SU-DHL-6 (cell line): ENCODE data around the gene CMTR2.
A peak's percentile ranks its signal among the peaks of the same experiment; 100 is the strongest.
"Not testable (repeated sequence)": the region's sequence is repeated elsewhere in the genome, so short reads cannot be mapped to it uniquely, and the experiment has no call there.

Experiments used
- H2AFZ ChIP-seq: fragments of 200-600 bp; sonication (generic); 2 replicates; pipeline ENCODE4 v1.6.1; 2014; ENCODE audit warnings: low read depth, mild to moderate bottlenecking, moderate library complexity, mixed read lengths, antibody characterized with exemption, low read length; ENCODE audit not compliant: severe bottlenecking
- H3F3A ChIP-seq: fragments of 200-600 bp; shearing (Covaris generic); 2 replicates; pipeline ENCODE4 v1.6.0; 2016; ENCODE audit warnings: antibody characterized with exemption, mild to moderate bottlenecking; ENCODE audit not compliant: insufficient read depth
- H3K27ac ChIP-seq: fragments of 200-600 bp; sonication (generic); 2 replicates; pipeline ENCODE4 v1.5.1; 2016; ENCODE audit warnings: low read depth, mild to moderate bottlenecking, low read length, moderate library complexity, mixed read lengths
- H3K27me3 ChIP-seq: fragments of 200-600 bp; sonication (generic), shearing (Covaris generic); 2 replicates; pipeline ENCODE4 v1.6.0; 2014; ENCODE audit warnings: mild to moderate bottlenecking, low read length
- H3K36me3 ChIP-seq: fragments of 200-600 bp; sonication (generic); 2 replicates; pipeline ENCODE4 v1.6.1; 2014; ENCODE audit warnings: mild to moderate bottlenecking, low read length, mixed read lengths
- H3K4me2 ChIP-seq: fragments of 300-600, 200-600 bp; shearing (Covaris generic), sonication (generic); 2 replicates; pipeline ENCODE4 v1.6.0; 2014; ENCODE audit warnings: low read length, low read depth, mild to moderate bottlenecking; ENCODE audit not compliant: poor library complexity, severe bottlenecking
- H3K4me3 ChIP-seq: fragments of 200-600 bp; sonication (generic); 2 replicates; pipeline ENCODE4 v1.5.1; 2014; ENCODE audit warnings: antibody characterized with exemption, low read length, mild to moderate bottlenecking, mixed read lengths; ENCODE audit not compliant: insufficient read depth, poor library complexity, severe bottlenecking
- H3K79me2 ChIP-seq: fragments of 200-600 bp; sonication (generic); 2 replicates; pipeline ENCODE4 v1.6.1; 2014; ENCODE audit warnings: mild to moderate bottlenecking, low read length, moderate library complexity; ENCODE audit not compliant: insufficient read depth
- H3K9ac ChIP-seq: fragments of 200-600 bp; sonication (generic); 2 replicates; pipeline ENCODE4 v1.7.0; 2014; ENCODE audit warnings: mild to moderate bottlenecking, low read length
- H3K9me2 ChIP-seq: fragments of 200-600 bp; sonication (generic); replicated peaks from 2 replicates; pipeline ENCODE4 v1.6.1; 2014; ENCODE audit warnings: low read length; ENCODE audit not compliant: insufficient read depth
- H3K9me3 ChIP-seq: fragments of 200-600 bp; sonication (generic); 2 replicates; pipeline ENCODE4 v1.6.1; 2014; ENCODE audit warnings: low read length, mixed read lengths; ENCODE audit not compliant: insufficient read depth
- H4K20me1 ChIP-seq: fragments of 200-600 bp; sonication (generic); 2 replicates; pipeline ENCODE4 v1.6.1; 2014; ENCODE audit warnings: low read depth, mild to moderate bottlenecking, antibody characterized with exemption, low read length, moderate library complexity, mixed read lengths
- EZH2phosphoT487 ChIP-seq: fragments of 200-600 bp; sonication (generic), shearing (Covaris generic); conservative IDR thresholded peaks from 2 replicates; pipeline ENCODE4 v1.6.1; 2018; ENCODE audit warnings: mild to moderate bottlenecking, antibody characterized with exemption, low read length, moderate library complexity, mixed read lengths
- TF ChIP-seq, protein P1 (sequence below): fragments of 200-600 bp; sonication (generic); IDR thresholded peaks from one replicate; pipeline ENCODE4 v1.5.1; 2017; ENCODE audit warnings: antibody characterized with exemption, mild to moderate bottlenecking, low read length, moderate library complexity; ENCODE audit not compliant: insufficient read depth, poor library complexity, severe bottlenecking

Gene CMTR2

DNA sequence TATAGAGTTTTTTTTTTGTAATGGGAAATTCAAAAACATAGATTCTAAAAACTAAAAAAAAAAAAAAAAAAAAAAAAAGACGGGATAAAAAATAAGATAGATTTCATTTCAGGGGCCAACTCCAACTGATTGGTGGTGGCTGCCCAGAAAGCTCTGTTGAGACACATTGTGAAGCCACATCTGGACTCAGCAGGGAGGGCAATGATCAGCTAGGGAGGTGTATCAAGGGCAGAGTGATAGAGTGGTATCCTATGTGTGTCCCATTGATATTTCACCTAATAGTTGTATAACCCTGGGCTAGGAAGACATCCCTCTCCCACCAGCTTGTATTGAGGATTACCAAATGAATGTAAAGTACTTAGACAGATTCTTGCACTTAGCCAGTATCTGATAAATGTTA lies 6.7 kb upstream of the CMTR2 start:
- Histone ChIP-seq H3K4me2 (no peak overlapping the region), H3K79me2 (no peaks in the 10 kb centered on the region), H3K27me3 (no peaks in the 10 kb centered on the region), H3K36me3 (no peaks in the 10 kb centered on the region), H3K9me2 (no peaks in the 10 kb centered on the region), H2AFZ (no peak overlapping the region), H3K9me3 (no peaks in the 10 kb centered on the region), H3K27ac (no peak overlapping the region), H3K9ac (no peak overlapping the region), H3F3A (peaks cover under 1% of the 10 kb centered on the region; the same call in 1 of the 2 replicates), H4K20me1 (no peaks in the 10 kb centered on the region), H3K4me3 (no peak overlapping the region)
- TF ChIP-seq, protein P1, sequence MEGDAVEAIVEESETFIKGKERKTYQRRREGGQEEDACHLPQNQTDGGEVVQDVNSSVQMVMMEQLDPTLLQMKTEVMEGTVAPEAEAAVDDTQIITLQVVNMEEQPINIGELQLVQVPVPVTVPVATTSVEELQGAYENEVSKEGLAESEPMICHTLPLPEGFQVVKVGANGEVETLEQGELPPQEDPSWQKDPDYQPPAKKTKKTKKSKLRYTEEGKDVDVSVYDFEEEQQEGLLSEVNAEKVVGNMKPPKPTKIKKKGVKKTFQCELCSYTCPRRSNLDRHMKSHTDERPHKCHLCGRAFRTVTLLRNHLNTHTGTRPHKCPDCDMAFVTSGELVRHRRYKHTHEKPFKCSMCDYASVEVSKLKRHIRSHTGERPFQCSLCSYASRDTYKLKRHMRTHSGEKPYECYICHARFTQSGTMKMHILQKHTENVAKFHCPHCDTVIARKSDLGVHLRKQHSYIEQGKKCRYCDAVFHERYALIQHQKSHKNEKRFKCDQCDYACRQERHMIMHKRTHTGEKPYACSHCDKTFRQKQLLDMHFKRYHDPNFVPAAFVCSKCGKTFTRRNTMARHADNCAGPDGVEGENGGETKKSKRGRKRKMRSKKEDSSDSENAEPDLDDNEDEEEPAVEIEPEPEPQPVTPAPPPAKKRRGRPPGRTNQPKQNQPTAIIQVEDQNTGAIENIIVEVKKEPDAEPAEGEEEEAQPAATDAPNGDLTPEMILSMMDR = no peak
- no peak for TF ChIP-seq EZH2phosphoT487

DNA sequence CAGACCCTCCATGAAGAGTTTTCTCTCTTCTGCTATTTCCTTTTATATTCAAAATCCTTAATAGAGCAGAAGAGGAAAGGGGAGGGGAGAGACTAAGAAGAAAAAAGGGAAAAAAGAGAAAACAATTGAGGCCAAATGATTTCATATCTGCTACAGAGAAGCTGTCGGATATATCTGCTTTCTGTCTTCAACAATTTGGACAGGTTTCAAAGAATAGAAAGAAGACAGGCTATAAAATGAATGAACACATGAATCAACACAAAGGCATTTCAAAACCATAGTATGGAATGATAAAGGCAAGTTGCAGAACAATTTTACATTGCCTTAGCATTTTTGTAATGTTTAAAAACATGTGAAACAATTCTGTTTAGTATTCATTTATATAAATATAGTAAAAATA lies 4.7 kb upstream of the CMTR2 start:
- Histone ChIP-seq H4K20me1 (no peaks in the 10 kb centered on the region), H3K4me2 (no peak overlapping the region), H3K27me3 (no peaks in the 10 kb centered on the region), H3F3A (peaks cover 4% of the 10 kb centered on the region; the same call in 1 of the 2 replicates), H3K27ac (no peak overlapping the region), H2AFZ (no peak overlapping the region), H3K79me2 (no peaks in the 10 kb centered on the region), H3K9ac (no peak overlapping the region), H3K4me3 (no peak overlapping the region), H3K9me3 (no peaks in the 10 kb centered on the region), H3K36me3 (no peaks in the 10 kb centered on the region), H3K9me2 (no peaks in the 10 kb centered on the region)
- TF ChIP-seq EZH2phosphoT487 = no peak
- TF ChIP-seq, protein P1 = no peak

DNA sequence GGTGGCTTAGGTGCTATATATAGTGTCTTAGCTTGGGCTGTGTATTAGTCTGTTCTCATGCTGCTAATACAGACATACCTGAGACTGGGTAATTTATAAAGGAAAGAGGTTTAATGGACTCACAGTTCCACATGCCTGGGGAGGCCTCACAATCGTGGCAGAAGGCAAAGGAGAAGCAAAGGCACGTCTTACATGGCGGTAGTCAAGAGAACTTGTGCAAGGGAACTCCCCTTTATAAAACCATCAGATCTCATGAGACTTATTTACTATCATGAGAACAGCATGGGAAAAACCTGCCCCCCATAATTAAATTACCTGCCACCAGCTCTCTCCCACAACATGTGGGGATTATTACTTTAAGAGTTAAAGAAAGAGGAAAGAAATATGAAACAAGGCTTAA lies 2.9 kb upstream of the CMTR2 start:
- not testable (repeated sequence) for H2AFZ ChIP-seq, H3F3A ChIP-seq, H3K9ac ChIP-seq, H3K79me2 ChIP-seq, H3K36me3 ChIP-seq, H3K4me3 ChIP-seq, H3K9me2 ChIP-seq, H4K20me1 ChIP-seq, H3K4me2 ChIP-seq, H3K27ac ChIP-seq, H3K27me3 ChIP-seq, H3K9me3 ChIP-seq

DNA sequence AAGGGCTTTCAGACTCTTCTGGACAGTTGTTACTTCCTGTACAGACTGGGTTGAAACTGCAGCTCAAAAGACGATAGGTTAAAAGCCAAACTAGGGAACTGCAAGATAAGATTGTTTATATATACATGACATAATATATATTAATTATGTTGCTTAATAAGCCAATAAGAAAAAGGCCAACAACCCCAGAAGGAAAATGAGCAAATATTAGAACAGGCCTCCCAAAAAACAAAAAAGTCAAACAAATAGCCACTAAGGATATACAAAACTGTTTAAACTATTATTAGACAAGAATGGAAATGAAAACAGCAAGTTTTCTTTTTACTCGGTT lies 495 bp upstream of the CMTR2 start:
- H2AFZ ChIP-seq = peak overlapping the region; percentile 82
- peaks cover 10% of the 10 kb centered on the region for H3K79me2 ChIP-seq
- H3K4me2 ChIP-seq = peak overlapping the region; percentile 79
- no peaks in the 10 kb centered on the region for H4K20me1 ChIP-seq
- no peaks in the 10 kb centered on the region for H3K9me2 ChIP-seq
- H3F3A ChIP-seq = peaks cover 4% of the 10 kb centered on the region; the same call in 1 of the 2 replicates
- peak overlapping the region; percentile 42 for H3K27ac ChIP-seq
- H3K36me3 ChIP-seq = no peaks in the 10 kb centered on the region
- TF ChIP-seq, protein P1 = no peak
- H3K4me3 ChIP-seq = peak overlapping the region; percentile 90
- H3K9me3 ChIP-seq = no peaks in the 10 kb centered on the region
- no peaks in the 10 kb centered on the region for H3K27me3 ChIP-seq
- H3K9ac ChIP-seq = peak overlapping the region; percentile 71
